HEK293 (cell line): ENCODE measurements around the gene SLC44A1.

Experiments
- CTCF ChIA-PET: fragments of 350-600 bp; formaldehyde crosslinking; extraction: SDS; loops from one replicate; lab custom pipeline; 2021; ENCODE audit warnings: antibody characterized with exemption; lab: Yijun Ruan, JAX
- POLR2A ChIA-PET: fragments of 300-600 bp; formaldehyde crosslinking; extraction: SDS; loops from one replicate; lab custom pipeline; 2020; ENCODE audit warnings: antibody characterized with exemption, inconsistent platforms; lab: Yijun Ruan, JAX
- H3K27ac ChIP-seq: fragments of 200-500 bp; sonication (Bioruptor generic); 2 replicates; pipeline ENCODE4 v1.5.1; 2014; ENCODE audit warnings: low read depth, low read length, control low read depth, inconsistent platforms; ENCODE audit errors: extremely low read depth
- H3K36me3 ChIP-seq, 2 experiments: fragments of 200-500 bp in 1 of 2; sonication (Bioruptor generic) in 1 of 2; 1 replicate in 1 of 2; 2 replicates in 1 of 2; pipeline ENCODE4 v1.5.1; 2014 to 2017; ENCODE audit warnings: inconsistent platforms in 2 of 2, low read length in 2 of 2; ENCODE audit not compliant: control insufficient read depth in 2 of 2, insufficient read depth in 1 of 2
- H3K4me1 ChIP-seq: fragments of 200-500 bp; sonication (Bioruptor generic); 2 replicates; pipeline ENCODE4 v1.5.1; 2014; ENCODE audit warnings: mild to moderate bottlenecking, low read length, inconsistent platforms; ENCODE audit not compliant: control insufficient read depth, insufficient read depth
- H3K4me3 ChIP-seq: 2 replicates; pipeline ENCODE4 v1.5.1; 2011; ENCODE audit warnings: low read depth, mild to moderate bottlenecking, control low read depth, low read length, moderate library complexity
- H3K9me3 ChIP-seq: fragments of 200-500 bp; sonication (Bioruptor generic); 2 replicates; pipeline ENCODE4 v1.5.1; 2014; ENCODE audit warnings: low read depth, low read length, inconsistent platforms; ENCODE audit not compliant: control insufficient read depth, insufficient read depth
- ATF2 ChIP-seq: fragments of 450-650 bp; formaldehyde crosslinking; IDR thresholded peaks from 2 replicates; pipeline ENCODE4 v1.5.1; 2016; ENCODE audit warnings: missing biosample characterization, missing genetic modification characterization, low read depth
- BCL11B ChIP-seq: fragments of 450-650 bp; formaldehyde crosslinking; IDR thresholded peaks from 2 replicates; pipeline ENCODE4 v1.5.1; 2016; ENCODE audit warnings: low read depth, missing biosample characterization, missing genetic modification characterization
- KLF1 ChIP-seq: fragments of 450-650 bp; formaldehyde crosslinking; IDR thresholded peaks from 2 replicates; pipeline ENCODE4 v1.5.1; 2016; ENCODE audit warnings: missing biosample characterization, missing genetic modification characterization
- KLF16 ChIP-seq: fragments of 450-650 bp; formaldehyde crosslinking; IDR thresholded peaks from 2 replicates; pipeline ENCODE4 v1.5.1; 2017; ENCODE audit warnings: missing biosample characterization, missing genetic modification characterization
- KLF7 ChIP-seq: fragments of 450-650 bp; formaldehyde crosslinking; IDR thresholded peaks from 2 replicates; pipeline ENCODE4 v1.5.1; 2016; ENCODE audit warnings: missing biosample characterization, missing genetic modification characterization, borderline replicate concordance
- MYNN ChIP-seq: fragments of 450-650 bp; formaldehyde crosslinking; IDR thresholded peaks from 2 replicates; pipeline ENCODE4 v1.5.1; 2016; ENCODE audit warnings: missing biosample characterization, missing genetic modification characterization, borderline replicate concordance
- OSR2 ChIP-seq: fragments of 450-650 bp; formaldehyde crosslinking; IDR thresholded peaks from 2 replicates; pipeline ENCODE4 v1.5.1; 2016; ENCODE audit warnings: missing biosample characterization, missing genetic modification characterization
- PRDM6 ChIP-seq: fragments of 450-650 bp; formaldehyde crosslinking; IDR thresholded peaks from 2 replicates; pipeline ENCODE4 v1.5.1; 2017; ENCODE audit warnings: missing biosample characterization, missing genetic modification characterization
- REST ChIP-seq: fragments of 450-650 bp; formaldehyde crosslinking; IDR thresholded peaks from 2 replicates; pipeline ENCODE4 v1.5.1; 2016; ENCODE audit warnings: missing biosample characterization, missing genetic modification characterization
- ZFP37 ChIP-seq: fragments of 450-650 bp; formaldehyde crosslinking; IDR thresholded peaks from 2 replicates; pipeline ENCODE4 v1.5.1; 2016; ENCODE audit warnings: missing biosample characterization, missing genetic modification characterization
- ZNF155 ChIP-seq: fragments of 450-650 bp; formaldehyde crosslinking; IDR thresholded peaks from 2 replicates; pipeline ENCODE4 v1.5.1; 2016; ENCODE audit warnings: missing biosample characterization, missing genetic modification characterization
- ZNF24 ChIP-seq: fragments of 450-650 bp; formaldehyde crosslinking; IDR thresholded peaks from 2 replicates; pipeline ENCODE4 v1.5.1; 2016; ENCODE audit warnings: missing biosample characterization, missing genetic modification characterization
- ZNF335 ChIP-seq: fragments of 450-650 bp; formaldehyde crosslinking; conservative IDR thresholded peaks from 2 replicates; pipeline ENCODE4 v1.5.1; 2016; ENCODE audit warnings: missing biosample characterization, missing genetic modification characterization
- ZNF391 ChIP-seq: fragments of 450-650 bp; formaldehyde crosslinking; IDR thresholded peaks from 2 replicates; pipeline ENCODE4 v1.5.1; 2016; ENCODE audit warnings: low read depth, missing biosample characterization, missing genetic modification characterization, borderline replicate concordance
- ZNF404 ChIP-seq: fragments of 450-650 bp; formaldehyde crosslinking; IDR thresholded peaks from 2 replicates; pipeline ENCODE4 v1.5.1; 2017; ENCODE audit warnings: missing biosample characterization, missing genetic modification characterization
- ZNF426 ChIP-seq: fragments of 450-650 bp; formaldehyde crosslinking; IDR thresholded peaks from 2 replicates; pipeline ENCODE4 v1.5.1; 2017; ENCODE audit warnings: missing biosample characterization, missing genetic modification characterization, mild to moderate bottlenecking, inconsistent platforms, moderate library complexity
- ZNF488 ChIP-seq: fragments of 450-650 bp; formaldehyde crosslinking; IDR thresholded peaks from 2 replicates; pipeline ENCODE4 v1.5.1; 2016; ENCODE audit warnings: missing biosample characterization, missing genetic modification characterization
- ZNF513 ChIP-seq: fragments of 450-650 bp; IDR thresholded peaks from 2 replicates; pipeline ENCODE4 v1.5.1; 2018; ENCODE audit warnings: missing biosample characterization, missing genetic modification characterization
- ZNF629 ChIP-seq: fragments of 450-650 bp; formaldehyde crosslinking; IDR thresholded peaks from 2 replicates; pipeline ENCODE4 v1.5.1; 2017; ENCODE audit warnings: missing biosample characterization, missing genetic modification characterization
- ZNF645 ChIP-seq: fragments of 450-650 bp; formaldehyde crosslinking; IDR thresholded peaks from 2 replicates; pipeline ENCODE4; 2016; ENCODE audit warnings: missing biosample characterization, missing genetic modification characterization
- ZNF785 ChIP-seq: fragments of 450-650 bp; formaldehyde crosslinking; IDR thresholded peaks from 2 replicates; pipeline ENCODE4 v1.5.1; 2016; ENCODE audit warnings: missing biosample characterization, missing genetic modification characterization
- ZSCAN30 ChIP-seq: fragments of 450-650 bp; IDR thresholded peaks from 2 replicates; pipeline ENCODE4 v1.5.1; 2018; ENCODE audit warnings: missing biosample characterization, mild to moderate bottlenecking, missing genetic modification characterization, moderate library complexity

Gene SLC44A1

GRCh38 chr9:105435453-105435852 lies 191.0 kb downstream of the SLC44A1 start:
- Histone ChIP-seq H3K36me3 (no peaks in the 10 kb centered on the region), H3K4me3 (no peak overlapping the region), H3K9me3 (no peaks in the 10 kb centered on the region), H3K4me1 (no peaks in the 10 kb centered on the region), H3K27ac (no peak overlapping the region)
- ChIA-PET POLR2A (interaction anchor here (0.6 kb wide), 1 partner anchor 24 kb away, joined by 3 read pairs; no protein-coding TSS in a partner anchor), CTCF (no interaction called here)
- TF ChIP-seq ATF2 (tag by site-specific recombination) (no peak), MYNN (tag by site-specific recombination) (no peak), ZNF404 (tag by site-specific recombination) (no peak), ZNF155 (no peak), OSR2 (tag by site-specific recombination) (no peak), ZSCAN30 (tag by site-specific recombination) (no peak), ZNF785 (tag by site-specific recombination) (no peak)

GRCh38 chr9:105436783-105437182 lies 192.3 kb downstream of the SLC44A1 start:
- Histone ChIP-seq H3K27ac (no peak overlapping the region), H3K4me1 (no peaks in the 10 kb centered on the region), H3K4me3 (no peak overlapping the region), H3K36me3 (no peaks in the 10 kb centered on the region), H3K9me3 (no peaks in the 10 kb centered on the region)
- ChIA-PET CTCF (no interaction called here), POLR2A (no interaction called here)
- no peak for TF ChIP-seq ZNF645 (tag by site-specific recombination)
- no peak for TF ChIP-seq ZNF24
- no peak for TF ChIP-seq ZNF335 (tag by site-specific recombination)
- no peak for TF ChIP-seq KLF16 (tag by site-specific recombination)
- no peak for TF ChIP-seq KLF1
- TF ChIP-seq PRDM6 (tag by site-specific recombination): no peak
- no peak for TF ChIP-seq KLF7 (tag by site-specific recombination)
- no peak for TF ChIP-seq ZNF629 (tag by site-specific recombination)
- TF ChIP-seq ZNF391 (tag by site-specific recombination): no peak
- TF ChIP-seq BCL11B (tag by site-specific recombination): no peak
- TF ChIP-seq ZNF513 (tag by site-specific recombination): no peak
- no peak for TF ChIP-seq REST (tag by site-specific recombination)
- no peak for TF ChIP-seq ZNF488 (tag by site-specific recombination)
- TF ChIP-seq ZFP37 (tag by site-specific recombination): no peak
- TF ChIP-seq ZNF426: no peak
